Measurements from ENCODE around the gene SHF.

The SHF gene

DNA sequence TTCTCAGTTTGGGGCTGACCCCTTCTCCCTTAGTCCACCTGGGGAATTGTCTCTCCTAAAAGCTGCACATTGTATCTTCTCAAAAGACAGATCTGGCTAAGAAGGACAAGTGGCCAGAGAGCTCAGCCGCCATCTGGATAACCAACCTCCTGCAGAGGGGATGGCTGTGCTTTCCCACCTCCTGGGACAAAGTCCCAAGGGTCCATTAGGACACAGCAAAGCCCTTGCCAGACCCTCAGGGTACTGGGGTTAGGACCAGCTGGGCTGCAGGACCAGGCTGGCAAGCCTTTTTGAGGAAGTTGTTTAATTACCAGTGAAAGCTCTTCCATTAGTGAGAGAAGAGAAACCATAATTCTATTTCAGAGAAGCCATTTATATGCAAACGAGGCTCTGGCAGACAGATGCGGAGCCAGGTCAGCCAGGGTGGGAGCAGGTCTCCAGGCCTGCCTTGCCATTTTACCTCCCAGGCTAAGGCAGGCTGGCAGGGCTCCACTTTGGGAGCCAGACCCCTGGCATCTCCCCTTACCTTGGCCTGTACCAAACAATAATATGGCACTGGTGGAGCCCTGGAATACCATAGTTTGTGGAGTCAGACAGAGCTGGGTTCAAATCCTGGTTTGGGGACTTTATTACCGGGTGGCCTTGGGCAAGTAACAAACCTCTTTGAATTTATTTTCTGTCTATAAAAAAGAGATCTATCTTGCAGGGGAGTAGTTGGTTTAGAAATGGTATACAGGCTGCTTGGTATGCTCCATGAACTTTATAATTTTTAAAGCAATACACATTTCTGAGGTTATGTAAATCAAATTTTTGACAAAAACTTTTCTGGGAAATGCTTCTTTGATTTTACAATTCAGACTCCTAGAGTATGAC lies 17.9 kb downstream of the SHF start:
- no peak for DNase-seq (ENCODE audit: low read depth in 2 of 2)

- no peak for DNase-seq (ENCODE audit: low read depth in 2 of 2)
Measured at GRCh38 chr15:45168751-45169551, 18.8 kb downstream of the SHF start.

GRCh38 chr15:45168286-45168685 lies 19.5 kb downstream of the SHF start:
- no peak for DNase-seq (ENCODE audit: low read depth in 2 of 2)

GRCh38 chr15:45167631-45168205 lies 20.0 kb downstream of the SHF start:
- DNase-seq (ENCODE audit: low read depth in 2 of 2), result no peak

DNA sequence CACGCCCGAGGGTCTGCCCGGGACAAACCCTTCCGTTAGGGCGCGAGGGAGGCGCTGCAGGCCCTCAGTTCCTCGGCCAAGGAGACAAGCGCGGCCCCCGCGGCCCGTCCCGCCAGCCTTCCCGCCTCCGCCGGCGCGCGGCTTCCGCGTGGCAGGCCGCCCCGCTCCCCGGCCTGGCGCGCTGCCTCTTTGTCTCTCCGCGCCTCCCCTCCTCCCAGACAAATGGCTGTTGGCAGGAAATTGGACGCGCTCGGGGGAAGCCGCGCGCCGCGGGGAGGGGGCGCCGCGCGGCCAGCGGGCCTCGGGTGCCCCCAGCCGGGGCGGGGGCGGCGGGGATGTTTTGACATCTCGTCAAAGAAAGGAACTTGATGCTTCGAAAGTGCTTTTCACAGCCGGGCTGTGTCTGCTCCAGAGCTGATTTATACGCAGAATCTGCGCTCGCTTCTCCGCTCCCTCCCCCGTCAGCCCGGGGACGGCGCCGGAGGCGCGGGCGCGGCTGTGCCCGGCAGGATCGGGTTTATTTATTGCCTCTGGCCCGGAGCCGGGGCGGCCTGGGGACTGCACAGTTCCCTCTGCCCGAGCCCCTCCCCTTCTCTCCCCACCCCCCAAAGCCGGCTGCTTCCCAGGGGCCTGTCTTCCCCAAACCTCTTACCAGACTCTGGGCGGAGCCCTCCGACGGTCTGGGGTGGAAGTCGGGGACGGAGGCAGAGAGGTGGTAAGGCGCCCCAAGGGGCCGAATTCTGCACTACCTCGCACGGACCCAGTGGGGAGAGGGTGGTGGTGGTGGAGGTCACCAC lies 20.7 kb downstream of the SHF start:
- peak; percentile 76 to 79 for DNase-seq (ENCODE audit: low read depth in 2 of 2)

DNA sequence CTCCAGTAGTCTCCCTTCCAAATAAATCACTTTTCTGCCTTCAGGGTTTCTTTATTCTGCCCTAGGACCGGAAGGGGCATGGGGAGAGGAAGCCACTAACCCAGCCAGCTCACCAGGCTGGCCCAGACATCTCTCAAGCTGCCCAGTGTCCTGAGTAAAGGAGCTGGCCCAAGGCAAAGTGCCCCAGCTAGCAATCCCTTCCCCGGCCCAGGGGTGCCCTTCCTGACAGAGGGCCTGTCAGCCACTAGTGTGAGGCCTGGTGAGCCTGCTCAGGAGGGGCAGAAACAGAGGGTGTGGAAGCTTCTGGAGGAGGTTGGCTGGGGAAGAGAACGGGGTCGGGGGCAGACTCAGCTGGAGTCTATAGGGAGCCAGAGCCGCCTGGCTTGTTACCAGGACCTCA lies 22.2 kb downstream of the SHF start:
- DNase-seq (ENCODE audit: low read depth in 2 of 2), result no peak

GRCh38 chr15:45164914-45165313 lies 22.9 kb downstream of the SHF start:
- DNase-seq (ENCODE audit: low read depth in 2 of 2), result no peak

DNA sequence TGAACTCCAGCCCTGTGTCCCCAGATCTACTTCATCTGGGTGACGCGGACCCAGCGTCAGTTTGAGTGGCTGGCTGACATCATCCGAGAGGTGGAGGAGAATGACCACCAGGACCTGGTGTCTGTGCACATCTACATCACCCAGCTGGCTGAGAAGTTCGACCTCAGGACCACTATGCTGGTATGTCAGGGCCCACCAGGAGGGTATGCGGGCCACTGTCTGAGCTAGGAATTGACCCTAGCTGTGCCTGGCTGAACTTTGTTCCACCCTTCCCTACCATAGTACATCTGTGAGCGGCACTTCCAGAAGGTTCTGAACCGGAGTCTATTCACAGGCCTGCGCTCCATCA lies 24.3 kb downstream of the SHF start:
- DNase-seq (ENCODE audit: low read depth in 2 of 2), result no peak

DNA sequence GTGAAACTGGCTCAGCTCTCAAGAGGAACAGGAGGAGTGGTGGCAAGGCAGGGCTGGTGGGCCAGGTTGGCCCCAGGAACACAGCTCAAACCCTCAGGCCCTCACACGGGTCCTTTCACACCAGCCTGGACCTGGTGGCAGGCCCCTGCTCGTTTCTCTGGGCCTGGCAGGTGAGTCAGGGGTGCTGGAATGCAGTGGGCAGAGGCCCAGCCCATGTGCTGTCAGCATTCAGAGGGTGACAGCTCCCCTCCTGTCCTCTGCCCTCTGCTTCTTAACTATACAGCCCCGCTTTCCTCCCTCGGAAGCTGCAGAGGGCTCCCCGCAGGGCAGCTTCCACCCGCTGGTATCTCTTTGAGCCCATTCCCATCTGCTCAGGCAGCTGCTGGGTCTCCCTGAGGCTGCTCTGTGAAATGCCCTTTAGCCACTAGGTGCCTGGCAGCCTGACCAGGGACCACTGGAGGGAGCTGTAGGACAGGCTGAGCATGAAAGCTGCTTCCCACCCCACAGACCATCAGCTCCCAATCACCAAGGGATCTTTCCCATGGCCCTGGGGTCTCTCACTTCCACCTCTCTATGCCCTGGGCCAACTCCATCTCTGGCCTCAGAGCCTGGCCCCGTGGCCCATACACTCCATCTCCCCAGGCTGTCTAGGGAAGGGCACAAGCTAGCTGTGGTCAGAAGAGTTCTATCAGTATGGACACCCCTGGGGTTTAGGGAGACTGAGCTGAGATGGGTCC lies 24.8 kb downstream of the SHF start:
- peak in 1 of 2 donors; percentile 52 for DNase-seq (ENCODE audit: low read depth in 2 of 2)

DNA sequence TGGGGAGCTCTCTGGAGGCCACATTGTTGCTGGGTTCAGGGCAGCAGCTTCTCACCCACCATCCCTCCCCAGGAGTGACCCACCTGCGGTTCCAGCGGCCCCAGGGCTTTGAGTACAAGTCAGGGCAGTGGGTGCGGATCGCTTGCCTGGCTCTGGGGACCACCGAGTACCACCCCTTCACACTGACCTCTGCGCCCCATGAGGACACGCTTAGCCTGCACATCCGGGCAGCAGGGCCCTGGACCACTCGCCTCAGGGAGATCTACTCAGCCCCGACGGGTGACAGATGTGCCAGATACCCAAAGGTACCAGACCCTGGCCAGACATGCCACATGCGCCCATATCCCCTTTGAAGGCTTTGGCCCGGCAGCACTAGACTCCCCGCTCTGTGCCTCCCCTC lies 26.1 kb downstream of the SHF start:
- DNase-seq (ENCODE audit: low read depth in 2 of 2), result no peak

- DNase-seq (ENCODE audit: low read depth in 2 of 2), result no peak
Measured at GRCh38 chr15:45157974-45158373, 29.8 kb downstream of the SHF start.

GRCh38 chr15:45156744-45157455 lies 30.9 kb downstream of the SHF start:
- no peak for DNase-seq (ENCODE audit: low read depth in 2 of 2)

DNA sequence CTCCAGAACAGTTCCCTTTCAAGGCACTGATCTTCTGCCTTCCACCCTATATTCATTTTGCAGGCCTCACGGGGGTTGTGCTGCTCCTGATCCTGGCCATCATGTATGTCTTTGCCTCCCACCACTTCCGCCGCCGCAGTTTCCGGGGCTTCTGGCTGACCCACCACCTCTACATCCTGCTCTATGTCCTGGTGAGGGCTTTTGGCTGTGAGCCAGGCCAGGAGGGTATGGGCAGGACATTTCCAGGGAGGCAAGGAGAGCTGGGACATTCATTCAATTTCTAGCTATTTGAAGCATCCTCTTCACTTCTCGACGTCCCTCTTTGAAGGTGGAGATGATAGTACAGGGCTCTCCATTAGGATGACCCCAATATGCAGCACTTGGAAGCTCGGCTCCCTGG lies 32.0 kb downstream of the SHF start:
- DNase-seq (ENCODE audit: low read depth in 2 of 2), result no peak

GRCh38 chr15:45151998-45152828 lies 35.6 kb downstream of the SHF start:
- no peak for DNase-seq (ENCODE audit: low read depth in 2 of 2)

DNA sequence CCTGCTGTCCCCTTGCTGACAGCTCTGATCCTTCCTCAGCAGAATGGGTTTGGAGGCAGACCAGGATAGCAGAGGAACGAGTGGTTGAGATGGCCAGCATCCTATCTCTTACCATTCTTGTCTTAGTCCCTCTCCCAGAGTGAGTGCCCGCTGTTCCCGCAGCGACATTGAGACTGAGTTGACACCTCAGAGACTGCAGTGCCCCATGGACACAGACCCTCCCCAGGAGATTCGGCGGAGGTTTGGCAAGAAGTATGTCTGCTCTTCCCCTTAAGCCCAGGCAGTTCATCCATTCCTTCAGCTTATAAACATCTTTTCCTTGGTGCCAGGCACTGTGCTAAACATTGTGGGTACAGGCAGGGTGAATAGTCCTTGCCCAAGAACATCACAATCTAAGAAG lies 36.8 kb downstream of the SHF start:
- no peak for DNase-seq (ENCODE audit: low read depth in 2 of 2)

- DNase-seq (ENCODE audit: low read depth in 2 of 2), result no peak
Measured at GRCh38 chr15:45150481-45150880, 37.3 kb downstream of the SHF start.

DNA sequence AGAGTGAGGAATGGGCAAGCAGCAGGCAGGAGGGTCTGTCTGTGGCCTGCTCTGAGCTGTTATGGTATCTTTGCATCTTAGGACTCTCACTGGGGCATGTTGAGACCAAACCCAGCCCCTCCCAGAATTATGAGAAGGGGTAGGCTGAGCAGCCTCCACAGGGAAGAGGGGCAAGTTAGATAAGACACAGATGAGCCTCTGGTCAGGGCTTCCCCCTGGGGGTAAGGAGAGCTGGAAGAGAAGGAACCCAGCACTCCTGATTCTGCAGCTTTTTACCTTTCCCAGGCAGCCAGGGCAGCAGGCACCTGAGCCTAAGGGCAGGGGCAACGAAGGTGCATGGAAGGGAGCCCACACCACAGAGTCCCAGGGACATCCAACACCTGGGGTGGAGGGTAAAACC lies 38.7 kb downstream of the SHF start:
- DNase-seq (ENCODE audit: low read depth in 2 of 2), result no peak

DNA sequence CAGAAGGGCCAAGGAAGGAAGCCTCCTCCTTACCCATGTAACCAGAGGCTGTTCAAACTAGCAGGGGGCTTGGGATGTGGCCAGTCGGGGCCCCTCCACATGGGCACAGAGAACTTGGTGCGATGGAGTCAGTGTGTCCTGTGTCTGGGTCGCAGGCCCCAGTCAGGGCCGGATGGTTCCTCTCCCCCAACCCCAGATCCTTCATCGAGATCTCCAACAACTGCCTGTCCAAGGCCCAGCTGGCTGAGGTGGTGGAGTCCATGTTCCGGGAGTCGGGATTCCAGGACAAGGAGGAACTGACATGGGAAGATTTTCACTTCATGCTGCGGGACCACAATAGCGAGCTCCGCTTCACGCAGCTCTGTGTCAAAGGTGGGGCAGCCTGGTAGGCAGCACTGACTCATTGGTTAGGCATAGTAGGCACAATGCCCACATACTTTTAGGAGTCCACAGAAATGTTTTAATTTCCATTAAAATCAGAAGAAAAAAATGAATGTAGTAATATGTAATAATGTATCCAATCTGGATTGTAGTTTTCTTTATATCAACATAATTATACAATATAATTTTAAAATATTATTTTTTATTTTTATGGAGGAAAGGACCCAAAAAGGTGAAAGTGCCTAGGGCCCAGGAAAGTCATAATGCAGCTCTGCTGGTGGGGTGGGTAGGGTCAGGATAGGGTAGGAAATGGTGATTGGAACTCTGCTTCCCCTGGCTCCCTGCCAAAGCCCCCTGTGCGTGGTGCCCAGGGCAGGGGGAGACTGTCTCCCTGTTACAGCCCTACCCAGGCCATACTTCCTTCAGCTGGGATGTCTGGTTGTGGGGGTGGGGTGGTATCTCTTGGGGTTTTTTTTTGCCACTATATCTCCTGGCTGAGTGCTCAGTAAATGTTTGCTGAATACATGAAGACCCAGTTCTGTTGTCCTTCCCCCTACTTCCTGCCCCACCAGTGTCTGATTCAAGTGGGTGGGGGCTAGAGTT lies 39.4 kb downstream of the SHF start:
- DNase-seq (ENCODE audit: low read depth in 2 of 2), result no peak

DNA sequence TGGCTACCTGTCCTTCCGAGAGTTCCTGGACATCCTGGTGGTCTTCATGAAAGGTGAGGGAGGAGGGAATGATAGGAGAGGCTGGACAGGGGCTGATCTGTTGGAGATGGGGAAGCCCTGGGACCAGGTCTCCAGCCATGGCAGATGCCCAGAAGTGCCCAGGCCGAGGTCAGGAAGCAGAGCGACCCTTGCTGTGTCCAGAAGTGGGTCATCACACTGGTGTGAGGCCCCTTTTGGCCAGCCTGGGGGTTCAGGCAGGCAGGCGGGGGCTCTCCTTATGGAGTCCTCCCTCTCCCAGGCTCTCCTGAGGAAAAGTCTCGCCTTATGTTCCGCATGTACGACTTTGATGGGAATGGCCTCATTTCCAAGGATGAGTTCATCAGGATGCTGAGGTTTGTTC lies 40.2 kb downstream of the SHF start:
- DNase-seq (ENCODE audit: low read depth in 2 of 2), result no peak

Data from stimulated activated CD4-positive, alpha-beta T cell treated with anti-CD3 and anti-CD28 coated beads, Interleukin-15, amount 100 ng/mL, for 48 hours (primary cell).